ENCODE measurements around the gene KLHL25.
"Not testable (repeated sequence)": the region's sequence is repeated elsewhere in the genome, so short reads cannot be mapped to it uniquely, and the experiment has no call there.

Gene KLHL25, protein sequence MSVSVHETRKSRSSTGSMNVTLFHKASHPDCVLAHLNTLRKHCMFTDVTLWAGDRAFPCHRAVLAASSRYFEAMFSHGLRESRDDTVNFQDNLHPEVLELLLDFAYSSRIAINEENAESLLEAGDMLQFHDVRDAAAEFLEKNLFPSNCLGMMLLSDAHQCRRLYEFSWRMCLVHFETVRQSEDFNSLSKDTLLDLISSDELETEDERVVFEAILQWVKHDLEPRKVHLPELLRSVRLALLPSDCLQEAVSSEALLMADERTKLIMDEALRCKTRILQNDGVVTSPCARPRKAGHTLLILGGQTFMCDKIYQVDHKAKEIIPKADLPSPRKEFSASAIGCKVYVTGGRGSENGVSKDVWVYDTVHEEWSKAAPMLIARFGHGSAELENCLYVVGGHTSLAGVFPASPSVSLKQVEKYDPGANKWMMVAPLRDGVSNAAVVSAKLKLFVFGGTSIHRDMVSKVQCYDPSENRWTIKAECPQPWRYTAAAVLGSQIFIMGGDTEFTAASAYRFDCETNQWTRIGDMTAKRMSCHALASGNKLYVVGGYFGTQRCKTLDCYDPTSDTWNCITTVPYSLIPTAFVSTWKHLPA

GRCh38 chr15:85794598-85795336 is at the start of gene KLHL25:
Gene KLHL25, minus strand, starts transcription at chr15:85794925. Its CDS starts 25,115 bp downstream, at chr15:85769810.
- peak; percentile 89 for DNase-seq

DNA sequence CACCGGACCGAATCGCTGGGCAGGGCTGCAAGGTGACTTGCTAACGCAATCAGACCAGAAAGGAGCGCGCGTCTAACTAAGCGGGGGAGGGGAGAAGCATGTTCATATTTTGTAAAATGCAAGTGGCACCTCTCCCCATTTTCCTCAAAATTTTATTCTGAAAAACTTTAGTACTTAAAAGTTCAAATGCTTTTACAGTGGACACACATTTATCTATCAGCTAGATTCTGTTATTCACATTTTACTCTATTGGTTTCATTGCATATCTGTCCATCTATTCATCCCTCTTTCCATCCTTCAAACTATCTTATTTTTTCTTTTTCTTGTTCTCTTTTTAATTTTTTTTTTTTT is 46.1 kb upstream of the KLHL25 start:
- DNase-seq, result no peak

DNA sequence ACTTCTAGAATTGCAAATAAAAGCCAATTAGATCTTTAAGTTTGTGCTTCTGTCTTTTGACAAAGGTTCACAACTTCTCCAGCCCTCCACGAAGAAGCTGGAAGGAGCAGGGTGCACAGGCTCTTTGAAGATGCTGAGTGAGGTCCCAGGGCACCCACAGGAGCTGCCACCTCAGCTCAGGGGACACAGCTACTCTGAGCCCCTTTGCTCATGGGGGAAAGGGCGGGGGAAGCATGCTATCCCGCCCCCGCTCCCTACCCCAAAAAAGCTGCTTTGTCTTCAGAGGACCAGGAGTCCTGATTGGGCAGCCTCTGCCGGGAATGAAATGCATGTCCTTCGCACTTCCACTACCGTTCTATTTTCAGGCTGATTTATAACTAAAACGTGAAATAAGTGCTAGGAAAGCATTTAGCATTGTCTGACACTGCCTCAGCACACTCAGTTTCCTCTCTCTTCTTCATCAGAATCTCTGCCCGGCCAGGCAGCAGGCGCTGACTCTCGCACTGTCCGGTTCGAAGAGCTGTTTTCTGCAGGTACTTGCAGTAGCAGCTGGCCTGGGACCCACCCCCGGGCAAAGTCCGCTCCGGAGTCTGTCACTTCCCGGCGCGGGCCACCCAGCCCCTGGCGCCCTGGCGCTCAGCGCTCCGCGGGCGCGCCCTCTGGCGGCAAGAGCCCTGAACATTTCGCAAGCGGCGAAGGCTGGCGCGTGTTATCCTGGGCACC is 45.5 kb upstream of the KLHL25 start:
- peak; percentile 82 for DNase-seq

- no peak for DNase-seq
Observed at GRCh38 chr15:85839643-85840042, 44.9 kb upstream of the KLHL25 start.

DNA sequence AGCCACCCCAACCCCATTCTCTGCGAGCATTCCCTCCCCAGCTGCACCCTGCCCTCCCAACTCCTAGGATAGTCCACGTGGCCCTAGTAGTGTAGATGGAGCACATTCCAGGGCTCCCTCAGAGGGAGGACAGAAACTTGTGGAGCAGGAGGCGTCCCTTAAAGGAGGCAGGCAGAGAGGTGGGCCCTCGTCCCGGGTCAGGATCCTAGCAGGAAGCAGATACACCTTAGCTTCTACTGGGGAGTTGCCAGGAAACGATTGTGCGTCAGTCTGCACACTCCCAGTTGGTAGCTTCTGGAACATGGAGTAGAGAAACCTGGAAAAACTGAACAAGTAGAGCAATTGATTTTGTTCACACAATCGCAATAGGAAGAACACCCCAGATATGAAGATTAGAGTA is 43.9 kb upstream of the KLHL25 start:
- no peak for DNase-seq

DNA sequence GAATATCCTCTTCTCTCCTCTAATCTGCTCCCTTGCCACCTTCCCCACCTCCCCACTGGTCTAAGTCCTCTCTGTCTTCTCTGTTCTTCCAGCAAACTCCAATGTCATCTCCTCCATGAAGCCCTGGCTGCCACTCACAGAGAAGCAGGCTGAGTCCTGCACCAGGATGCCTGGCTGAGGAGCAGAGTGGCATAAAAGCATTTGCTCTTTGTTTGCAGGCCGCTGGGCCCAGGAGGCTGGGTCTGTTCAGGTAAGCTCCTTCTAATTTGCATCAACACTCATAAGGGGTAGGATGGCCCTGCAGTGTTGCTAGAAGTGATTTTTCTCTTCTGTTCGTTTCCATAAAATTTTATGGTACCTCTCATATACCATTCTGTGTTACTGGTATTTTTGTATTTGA is 43.2 kb upstream of the KLHL25 start:
- no peak for DNase-seq

GRCh38 chr15:85837011-85837433 is 42.3 kb upstream of the KLHL25 start:
- no peak for DNase-seq

DNA sequence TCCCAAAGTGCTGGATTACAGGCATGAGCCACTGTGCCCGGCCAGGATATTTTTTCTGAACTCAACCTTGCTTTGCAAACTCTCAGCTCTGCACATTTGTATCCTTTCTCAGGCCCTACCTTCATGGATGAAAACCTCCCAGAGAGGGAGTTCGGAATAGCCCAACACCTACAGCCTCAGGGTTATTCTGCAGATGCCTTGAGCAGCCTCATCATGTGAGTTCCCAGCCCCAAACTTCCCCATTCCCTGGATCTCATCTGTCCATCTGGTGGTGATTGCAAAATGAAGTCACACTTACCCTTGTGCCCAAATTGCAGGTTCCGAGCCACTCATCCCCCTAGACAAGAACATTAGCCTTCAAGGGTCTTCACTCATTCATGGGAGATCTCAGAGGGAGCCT is 39.9 kb upstream of the KLHL25 start:
- DNase-seq, result no peak

- no peak for DNase-seq
Observed at GRCh38 chr15:85832394-85832793, 37.7 kb upstream of the KLHL25 start.

GRCh38 chr15:85831415-85832113 is 36.8 kb upstream of the KLHL25 start:
- peak; percentile 14 for DNase-seq

GRCh38 chr15:85829754-85830153 is 35.0 kb upstream of the KLHL25 start:
- DNase-seq, result not testable (repeated sequence)

- no peak for DNase-seq
Observed at GRCh38 chr15:85828874-85829273, 34.1 kb upstream of the KLHL25 start.

GRCh38 chr15:85828126-85828525 is 33.4 kb upstream of the KLHL25 start:
- no peak for DNase-seq

GRCh38 chr15:85826756-85827515 is 32.2 kb upstream of the KLHL25 start:
- no peak for DNase-seq

- DNase-seq, result no peak
Observed at GRCh38 chr15:85825719-85826118, 31.0 kb upstream of the KLHL25 start.

- DNase-seq, result no peak
Observed at GRCh38 chr15:85825118-85825517, 30.4 kb upstream of the KLHL25 start.

- no peak for DNase-seq
Observed at GRCh38 chr15:85821545-85821944, 26.8 kb upstream of the KLHL25 start.

DNA sequence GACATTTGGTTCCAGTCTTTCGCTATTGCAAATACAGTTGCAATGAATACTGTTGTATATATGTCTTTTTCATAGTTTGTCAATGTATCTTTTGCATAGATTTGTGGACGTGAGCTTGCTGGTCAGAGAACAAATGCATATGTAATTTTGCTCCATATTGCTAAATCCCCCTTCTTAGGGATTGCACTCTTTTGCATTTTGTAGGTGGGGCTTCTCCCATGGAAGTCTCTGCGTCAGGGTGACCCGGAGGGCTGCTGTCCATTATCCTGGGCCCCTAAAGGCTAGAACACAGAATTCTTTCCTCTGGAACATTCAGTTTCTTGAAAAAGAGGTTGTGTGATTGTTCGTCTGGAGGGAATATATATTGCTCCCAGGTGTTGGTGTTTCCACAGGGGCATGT is 25.2 kb upstream of the KLHL25 start:
- no peak for DNase-seq

DNA sequence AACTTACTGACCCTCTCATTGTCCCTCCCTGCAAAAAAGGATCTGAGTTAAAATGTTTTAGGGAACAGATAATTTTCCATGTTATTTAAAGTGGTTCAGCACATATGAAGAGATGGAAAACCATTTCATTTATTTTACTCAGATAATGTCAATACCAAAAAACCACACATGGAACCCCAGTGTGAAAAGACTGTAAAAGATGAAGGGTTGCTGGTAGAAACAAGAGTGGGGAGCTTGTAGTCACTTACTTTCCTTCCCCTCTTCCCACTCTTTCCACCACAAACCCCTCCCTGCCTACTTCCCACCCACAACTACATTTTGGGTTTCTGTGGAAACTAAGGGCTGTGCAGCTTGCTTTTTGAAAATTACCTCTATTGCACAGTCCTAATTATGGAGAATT is 18.5 kb upstream of the KLHL25 start:
- no peak for DNase-seq

- no peak for DNase-seq
Observed at GRCh38 chr15:85810075-85810474, 15.3 kb upstream of the KLHL25 start.

- no peak for DNase-seq
Observed at GRCh38 chr15:85805420-85805819, 10.7 kb upstream of the KLHL25 start.
